Stimulated activated CD4-positive, alpha-beta T cell treated with anti-CD3 and anti-CD28 coated beads, Interleukin-4, amount 100 ng/mL, for 48 hours (primary cell): ENCODE data around the gene CD248.
"Not testable (repeated sequence)": the region's sequence is repeated elsewhere in the genome, so short reads cannot be mapped to it uniquely, and the experiment has no call there.

Experiments
- DNase-seq, 2 donors: peaks; one replicate each; pipeline ENCODE4 v3.0.0-alpha.2; 2020; ENCODE audit warnings: low read depth in 2 of 2

CD248 gene

GRCh38 chr11:66276619-66277018 lies 40.2 kb downstream of the CD248 start:
- not testable (repeated sequence) for DNase-seq

GRCh38 chr11:66275984-66276612 lies 40.7 kb downstream of the CD248 start:
- DNase-seq, result no peak

GRCh38 chr11:66275396-66275795 lies 41.4 kb downstream of the CD248 start:
- no peak for DNase-seq

GRCh38 chr11:66274219-66274618 lies 42.6 kb downstream of the CD248 start:
- DNase-seq, result no peak

GRCh38 chr11:66272596-66272995 lies 44.2 kb downstream of the CD248 start:
- no peak for DNase-seq

GRCh38 chr11:66271816-66272215 lies 45.0 kb downstream of the CD248 start:
- DNase-seq, result no peak

- DNase-seq, result no peak
Observed at GRCh38 chr11:66268952-66269905, 47.6 kb downstream of the CD248 start.

- peak; percentile 99 for DNase-seq
Observed at GRCh38 chr11:66268244-66268951, 48.4 kb downstream of the CD248 start, which contains the start of gene RAB1B. TSS of gene RAB1B (plus strand) at chr11:66268639. CDS start at chr11:66268680, 41 bp downstream.

GRCh38 chr11:66267379-66268243 lies 49.2 kb downstream of the CD248 start:
- DNase-seq, result peak; percentile 85 to 88

- DNase-seq, result no peak
Observed at GRCh38 chr11:66267039-66267378, 49.8 kb downstream of the CD248 start.

GRCh38 chr11:66266378-66267038 lies 50.3 kb downstream of the CD248 start:
- DNase-seq, result no peak

GRCh38 chr11:66265531-66266377 lies 51.1 kb downstream of the CD248 start:
- DNase-seq, result no peak

- DNase-seq, result peak; percentile 42 to 58
Observed at GRCh38 chr11:66264914-66265313, 51.9 kb downstream of the CD248 start.
